NCI-H226 (cell line): ENCODE results near the gene EPN2.
"Not testable (repeated sequence)": the region's sequence is repeated elsewhere in the genome, so short reads cannot be mapped to it uniquely, and the experiment has no call there.

Source experiments
- DNase-seq: peaks from one replicate; pipeline ENCODE4 v3.0.0-alpha.2; 2015

Gene EPN2

GRCh38 chr17:19269641-19270040 lies 32.5 kb downstream of the EPN2 start:
- DNase-seq, result no peak

GRCh38 chr17:19270347-19270703 lies 33.2 kb downstream of the EPN2 start:
- DNase-seq, result no peak

- no peak for DNase-seq
These were observed 33.8 kb downstream of the EPN2 start for GRCh38 chr17:19270704-19271611.

- DNase-seq, result no peak
These were observed 34.7 kb downstream of the EPN2 start for GRCh38 chr17:19271780-19272357.

- no peak for DNase-seq
These were observed 36.6 kb downstream of the EPN2 start for GRCh38 chr17:19273731-19274130.

- DNase-seq, result no peak
These were observed 37.7 kb downstream of the EPN2 start for GRCh38 chr17:19274893-19275292.

GRCh38 chr17:19275457-19276127 lies 38.4 kb downstream of the EPN2 start:
- no peak for DNase-seq

GRCh38 chr17:19278284-19278683 lies 41.1 kb downstream of the EPN2 start:
- not testable (repeated sequence) for DNase-seq

GRCh38 chr17:19278729-19279128 lies 41.6 kb downstream of the EPN2 start:
- no peak for DNase-seq

- no peak for DNase-seq
These were observed 44.0 kb downstream of the EPN2 start for GRCh38 chr17:19281161-19281560.

GRCh38 chr17:19284005-19284959 lies 47.1 kb downstream of the EPN2 start:
- no peak for DNase-seq

GRCh38 chr17:19285213-19285900 lies 48.2 kb downstream of the EPN2 start:
- no peak for DNase-seq

GRCh38 chr17:19286751-19287341 lies 49.7 kb downstream of the EPN2 start:
- no peak for DNase-seq

GRCh38 chr17:19287651-19288050 lies 50.5 kb downstream of the EPN2 start:
- DNase-seq, result no peak

- DNase-seq, result peak; percentile 16
These were observed 51.3 kb downstream of the EPN2 start for GRCh38 chr17:19288453-19288852.

GRCh38 chr17:19290066-19290705 lies 53.0 kb downstream of the EPN2 start:
- DNase-seq, result no peak

GRCh38 chr17:19291646-19292376 lies 54.6 kb downstream of the EPN2 start:
- no peak for DNase-seq

- DNase-seq, result no peak
These were observed 55.2 kb downstream of the EPN2 start for GRCh38 chr17:19292377-19292711.

- DNase-seq, result no peak
These were observed 57.3 kb downstream of the EPN2 start for GRCh38 chr17:19294443-19294842.

GRCh38 chr17:19295473-19296135 lies 58.4 kb downstream of the EPN2 start:
- no peak for DNase-seq
